Measurements from ENCODE around the gene GCNT4.

DNA sequence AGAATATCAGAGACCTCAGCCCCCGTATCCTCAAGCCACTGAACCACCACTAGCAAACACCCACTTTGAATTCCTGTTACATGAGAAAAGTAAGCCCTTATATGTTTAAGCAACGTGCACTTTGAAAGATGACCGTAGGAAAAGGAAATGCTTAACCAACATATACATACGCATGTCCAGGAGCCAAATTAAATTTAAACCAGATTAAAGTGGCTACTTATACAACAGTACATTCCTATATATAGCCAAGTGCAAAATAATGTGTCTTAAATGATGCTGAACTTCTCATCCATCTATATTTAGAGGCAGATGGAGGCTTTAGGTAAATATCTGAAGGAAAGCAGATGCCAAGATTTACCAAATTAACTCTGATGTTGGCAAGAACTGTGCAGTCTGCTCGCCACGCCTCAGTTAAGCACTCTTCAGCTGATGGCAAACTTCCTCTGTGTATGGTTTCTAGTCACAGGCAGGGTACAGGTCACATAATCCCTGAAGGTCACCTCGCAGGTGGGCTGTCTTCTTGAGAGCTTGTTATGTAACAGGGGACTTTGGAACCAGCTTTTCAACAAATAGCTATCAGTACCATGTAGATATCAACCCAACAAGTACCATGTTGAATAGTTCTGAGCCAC, 8.6 kb downstream of the GCNT4 start:
- TF ChIP-seq POLR2AphosphoS5 (IDR thresholded peaks at IDR 0.05) (no peak), POLR2A (IDR thresholded peaks at IDR 0.05) (no peak)
- TF ChIP-seq, protein P1, sequence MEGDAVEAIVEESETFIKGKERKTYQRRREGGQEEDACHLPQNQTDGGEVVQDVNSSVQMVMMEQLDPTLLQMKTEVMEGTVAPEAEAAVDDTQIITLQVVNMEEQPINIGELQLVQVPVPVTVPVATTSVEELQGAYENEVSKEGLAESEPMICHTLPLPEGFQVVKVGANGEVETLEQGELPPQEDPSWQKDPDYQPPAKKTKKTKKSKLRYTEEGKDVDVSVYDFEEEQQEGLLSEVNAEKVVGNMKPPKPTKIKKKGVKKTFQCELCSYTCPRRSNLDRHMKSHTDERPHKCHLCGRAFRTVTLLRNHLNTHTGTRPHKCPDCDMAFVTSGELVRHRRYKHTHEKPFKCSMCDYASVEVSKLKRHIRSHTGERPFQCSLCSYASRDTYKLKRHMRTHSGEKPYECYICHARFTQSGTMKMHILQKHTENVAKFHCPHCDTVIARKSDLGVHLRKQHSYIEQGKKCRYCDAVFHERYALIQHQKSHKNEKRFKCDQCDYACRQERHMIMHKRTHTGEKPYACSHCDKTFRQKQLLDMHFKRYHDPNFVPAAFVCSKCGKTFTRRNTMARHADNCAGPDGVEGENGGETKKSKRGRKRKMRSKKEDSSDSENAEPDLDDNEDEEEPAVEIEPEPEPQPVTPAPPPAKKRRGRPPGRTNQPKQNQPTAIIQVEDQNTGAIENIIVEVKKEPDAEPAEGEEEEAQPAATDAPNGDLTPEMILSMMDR (IDR thresholded peaks at IDR 0.05 in 8 of 11, conservative IDR thresholded peaks at IDR 0.05 in 3 of 11): no peak

All from spleen (tissue), 7 donors.